Skin of body (tissue), 2 donors: ENCODE data around the gene NPB. TPM values are rescaled to one million over a fixed set of nuclear protein-coding genes. Genes with fewer than 3 reads are reported as not detected.

Source experiments
- DNase-seq: peaks from one replicate; lab custom pipeline; 2025; lab: John Stamatoyannopoulos, UW
- total RNA-seq: library from RNA; depleted of rRNA; stranded (reverse); fragments of >200 nt; gene quantifications from one replicate; pipeline ENCODE4 v1.2.3, GENCODE V29; 2014

The NPB gene
- total RNA-seq, 1 donor from 2014 or later, result 0.59 TPM

DNA sequence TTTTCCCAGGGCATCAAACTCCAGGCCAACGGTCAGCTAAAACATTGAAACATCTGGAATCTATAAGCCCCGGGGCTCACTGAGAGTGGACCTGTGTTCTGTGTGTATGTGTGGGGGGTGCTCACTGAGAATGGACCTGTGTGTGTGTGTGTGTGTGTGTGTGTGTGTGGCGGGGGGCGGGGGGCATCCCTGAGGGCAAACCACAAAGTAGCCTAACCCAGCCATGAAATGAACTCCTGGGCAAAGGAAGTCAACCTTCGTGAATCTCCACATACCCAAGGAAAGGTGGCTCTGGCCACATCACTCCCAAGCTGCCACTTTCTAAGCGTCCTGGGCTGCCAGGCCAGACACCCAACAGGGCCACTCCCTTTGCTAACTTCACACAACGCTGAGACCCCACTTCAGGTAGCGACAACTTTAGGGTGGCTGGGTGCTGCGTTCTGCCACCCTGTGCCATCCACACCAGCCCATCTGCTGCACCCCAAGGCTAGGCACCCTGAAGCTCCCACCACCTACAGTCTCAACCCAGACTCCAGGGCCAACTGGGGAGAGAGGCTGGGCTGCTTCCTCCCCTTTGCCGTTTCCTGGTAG, 23.9 kb downstream of the NPB start:
- DNase-seq, result no peak

DNA sequence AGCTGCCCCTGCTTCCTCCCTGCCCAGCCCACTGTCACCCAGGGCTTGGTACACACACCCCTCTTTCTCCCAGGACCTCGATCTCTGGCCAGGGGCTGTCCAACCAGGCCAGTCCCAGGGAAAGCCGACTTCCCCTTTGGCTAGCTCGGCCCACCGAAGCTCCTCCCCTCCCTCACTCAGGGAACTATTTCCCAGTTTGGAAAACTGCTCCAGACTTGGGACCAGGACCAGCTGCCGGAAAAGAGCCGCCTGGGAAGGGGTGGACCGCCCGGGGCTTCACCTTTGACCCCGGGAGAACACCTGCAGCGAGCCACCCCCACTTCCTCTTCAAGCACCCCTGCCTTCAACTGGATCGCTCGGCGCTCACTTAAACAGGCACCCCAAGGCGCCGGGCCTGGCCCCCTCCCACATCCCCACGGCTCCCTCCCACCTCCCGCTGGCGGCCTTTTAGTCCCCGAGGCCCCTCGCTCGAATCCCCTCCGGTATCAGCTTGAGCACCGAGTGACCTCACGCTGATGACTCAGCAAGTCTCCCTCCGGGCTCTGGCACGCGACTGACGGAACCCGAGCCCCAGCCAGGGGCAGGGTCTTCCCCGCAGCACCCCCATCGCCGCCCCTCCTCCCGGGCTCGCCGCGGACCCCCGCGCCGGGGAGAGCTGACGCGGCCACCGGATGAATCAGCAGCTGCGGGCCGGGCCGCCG, 24.6 kb downstream of the NPB start:
- no peak for DNase-seq

DNA sequence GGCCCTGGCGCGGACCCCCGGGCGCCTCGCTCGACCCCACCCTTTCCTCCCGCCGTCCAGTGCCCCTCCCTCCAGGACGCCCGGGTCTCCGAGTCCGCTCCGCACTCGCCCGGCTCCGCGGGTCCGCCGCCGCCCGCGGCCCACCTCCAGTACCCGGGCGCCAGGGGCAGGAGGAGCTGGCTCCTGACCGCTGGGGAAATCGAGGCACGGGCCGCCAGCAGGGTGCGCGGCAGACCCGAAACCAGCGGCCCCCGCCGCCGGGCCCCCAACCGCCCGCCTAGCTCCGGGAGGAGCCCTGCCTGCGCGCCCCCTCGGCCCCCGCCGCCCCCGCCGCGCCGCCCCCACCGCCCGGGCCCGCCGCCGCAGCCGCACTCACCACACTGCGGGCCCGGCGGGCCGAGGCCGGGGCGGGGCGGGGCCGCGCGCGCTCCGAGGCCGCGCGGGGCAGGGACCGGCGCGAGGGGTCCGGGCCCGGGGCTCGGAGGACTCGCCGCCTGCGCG, 25.2 kb downstream of the NPB start:
- DNase-seq, result no peak

- DNase-seq, result peak; percentile 93
These were observed 25.9 kb downstream of the NPB start, which contains the start of gene MAFG for GRCh38 chr17:81927653-81928543. Gene MAFG, minus strand, starts transcription at chr17:81927735. Its CDS starts 4,550 bp downstream, at chr17:81923185.

DNA sequence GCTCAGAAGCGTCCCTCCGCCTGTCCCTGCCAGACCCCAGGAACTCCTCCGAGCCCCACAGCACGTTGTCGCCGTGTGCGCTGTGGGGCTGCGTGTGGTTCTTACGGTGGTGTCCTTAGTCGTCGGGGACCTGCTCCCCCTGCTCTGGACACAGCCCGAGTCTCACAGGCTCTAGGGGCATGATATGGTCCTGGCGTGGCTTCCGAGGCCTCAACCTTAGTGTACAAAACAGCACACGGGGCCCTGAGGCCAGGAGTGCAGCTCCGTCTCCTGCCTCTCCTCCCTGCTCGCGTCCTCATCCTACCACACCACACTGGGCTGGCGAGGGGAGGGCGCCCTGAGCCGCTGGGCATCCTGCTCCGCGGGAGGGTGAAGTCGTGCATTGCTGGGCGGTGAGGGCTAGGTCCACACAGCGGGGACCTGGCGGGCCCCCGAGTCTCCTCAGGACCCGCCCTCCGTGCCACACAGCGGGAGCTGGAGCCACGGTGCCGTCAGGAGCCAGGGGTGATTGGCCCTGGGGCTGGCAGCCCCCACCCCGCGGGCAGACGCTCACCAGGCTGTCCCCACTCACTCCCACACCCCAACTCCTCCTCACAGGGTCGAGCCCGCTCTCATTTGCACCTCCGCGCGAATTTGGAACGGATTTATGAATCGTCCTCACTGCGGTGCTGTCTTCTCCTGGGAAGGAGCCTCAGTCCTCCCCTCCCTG, 26.7 kb downstream of the NPB start:
- DNase-seq, result no peak

GRCh38 chr17:81929253-81930141, 27.5 kb downstream of the NPB start:
- DNase-seq, result no peak

DNA sequence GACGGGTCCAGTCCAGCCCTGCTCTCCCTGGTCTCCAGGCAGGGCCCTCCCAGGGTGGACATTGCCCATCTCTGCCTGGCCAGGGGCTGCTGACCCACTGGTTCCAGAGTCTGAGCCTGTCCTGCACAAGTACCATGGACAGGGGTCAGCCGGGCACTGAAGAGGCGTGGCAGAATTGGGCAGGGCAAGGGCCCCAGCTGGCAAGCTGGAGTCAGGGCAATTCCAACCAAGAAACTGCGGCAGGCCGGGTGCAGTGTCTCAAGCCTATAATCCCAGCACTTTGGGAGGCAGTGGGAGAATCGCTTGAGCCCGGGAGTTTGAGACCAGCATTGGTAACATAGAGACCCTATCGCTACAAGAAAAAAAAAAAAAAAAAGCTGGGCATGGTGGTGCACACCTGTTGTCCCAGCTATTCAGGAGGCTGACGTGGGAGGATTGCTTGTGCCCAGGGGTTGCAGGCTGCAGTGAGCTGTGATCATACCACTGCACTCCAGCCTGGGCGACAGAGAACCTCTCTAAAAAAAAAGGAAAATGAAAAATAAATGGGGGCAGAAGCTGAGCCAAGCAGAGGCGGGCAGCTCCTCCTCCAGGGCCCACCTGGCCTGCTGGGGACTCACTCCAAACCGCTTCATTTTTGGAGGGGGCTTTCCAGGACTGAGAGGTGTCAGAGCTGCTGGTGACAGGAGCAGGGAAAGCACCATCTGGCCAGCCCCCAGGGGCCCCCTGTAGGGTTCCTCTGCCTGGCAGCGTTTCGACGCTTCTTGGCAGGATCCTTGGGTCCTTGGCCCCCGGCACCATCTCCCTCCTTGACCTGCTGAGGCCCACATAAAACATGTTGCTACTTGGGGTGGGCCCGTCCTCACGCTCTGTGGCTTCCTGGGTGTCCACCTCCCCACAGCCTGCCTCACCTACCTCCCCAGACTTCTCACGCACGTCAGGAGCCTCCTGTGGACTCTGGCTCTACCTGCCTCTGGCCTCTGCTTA, 28.4 kb downstream of the NPB start:
- no peak for DNase-seq

DNA sequence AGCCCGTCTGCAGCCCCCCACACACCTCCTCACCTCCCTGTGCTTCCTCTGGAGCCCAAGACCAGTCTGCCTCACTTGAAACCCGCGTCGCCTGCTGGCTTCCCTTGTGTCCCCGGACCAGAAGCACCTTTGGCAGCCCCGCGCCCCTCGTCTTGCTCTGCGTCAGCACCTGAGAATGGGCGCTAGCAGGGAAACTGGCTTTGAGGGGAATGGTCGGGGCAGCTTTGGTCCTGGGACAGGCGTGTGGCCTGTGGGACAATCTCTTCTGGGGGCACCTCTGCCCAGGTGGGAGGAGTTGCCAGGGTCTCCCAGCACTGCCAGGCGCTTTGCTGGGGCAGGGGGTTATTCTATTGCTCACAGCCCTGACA, 29.1 kb downstream of the NPB start:
- DNase-seq, result no peak

GRCh38 chr17:81931557-81932332, 29.7 kb downstream of the NPB start:
- no peak for DNase-seq

GRCh38 chr17:81932333-81932983, 30.4 kb downstream of the NPB start:
- DNase-seq, result no peak

DNA sequence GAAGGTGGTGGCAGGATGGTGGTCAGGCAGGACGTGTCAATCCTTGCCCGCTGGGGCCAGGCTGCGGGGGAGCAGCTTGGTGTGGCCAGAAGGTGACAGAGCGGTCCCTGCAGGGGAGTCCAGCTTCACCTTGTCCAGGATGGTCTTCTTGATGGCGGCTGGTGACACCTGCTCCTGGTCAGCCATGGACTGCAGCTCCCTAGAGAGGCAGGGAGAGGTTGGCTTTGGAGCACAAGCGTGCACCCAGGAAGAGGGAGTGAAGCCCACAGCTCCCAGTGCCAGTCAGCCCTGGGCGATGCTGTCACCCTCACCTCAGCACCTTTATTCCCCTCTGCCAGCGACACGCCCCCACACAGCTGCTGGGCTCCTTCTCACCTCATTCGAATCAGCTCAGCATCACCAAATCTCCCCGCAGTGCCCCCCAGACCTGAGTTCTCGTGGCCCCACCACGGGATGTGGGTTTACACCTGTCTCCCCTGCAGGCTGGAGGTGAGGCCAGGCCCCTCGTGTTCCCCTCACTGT, 31.2 kb downstream of the NPB start:
- no peak for DNase-seq

- DNase-seq, result no peak
These were observed 32.2 kb downstream of the NPB start for GRCh38 chr17:81934098-81934757.

DNA sequence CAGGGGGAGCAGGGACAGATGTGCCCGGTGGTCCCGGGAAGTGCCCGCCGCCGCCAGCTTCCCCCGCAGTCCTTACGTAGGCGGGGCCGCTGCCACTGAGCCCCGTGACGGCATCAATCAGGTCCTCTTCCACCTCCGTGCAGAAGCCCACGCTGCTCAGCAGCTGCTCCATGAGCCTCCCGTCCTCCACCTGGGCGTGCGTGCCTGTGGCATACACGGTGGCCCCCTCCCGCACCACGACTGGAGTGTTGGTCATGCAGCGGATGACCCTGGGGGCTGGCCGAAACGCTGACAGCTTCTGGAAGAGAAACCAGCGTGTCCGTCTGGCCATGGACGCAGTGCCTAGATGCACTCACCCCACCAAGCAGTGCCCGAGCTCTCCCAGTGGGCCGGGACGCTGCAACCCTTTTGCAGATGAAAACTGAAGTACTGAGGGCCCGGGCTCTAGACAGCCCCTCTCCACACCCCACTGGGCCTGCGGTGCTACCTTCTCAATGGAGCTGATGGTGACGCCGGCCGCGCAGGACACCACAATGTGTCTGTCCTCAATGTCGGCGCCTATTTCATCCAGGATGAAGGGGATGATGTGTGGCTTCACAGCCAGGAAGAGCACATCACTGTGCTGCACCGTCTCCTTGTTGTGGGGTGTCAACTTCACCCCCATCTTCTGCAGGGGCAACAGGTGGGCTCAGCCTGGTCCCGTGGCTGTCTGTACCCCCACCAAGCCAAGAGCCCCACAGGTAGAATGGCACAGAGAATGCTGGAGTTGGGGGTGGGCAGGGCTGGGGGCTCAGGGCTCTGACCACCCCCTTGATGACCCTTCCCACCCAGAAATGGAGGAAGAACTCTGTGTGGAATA, 33.0 kb downstream of the NPB start:
- DNase-seq, result no peak

- DNase-seq, result no peak
These were observed 33.7 kb downstream of the NPB start for GRCh38 chr17:81935709-81936084.

- DNase-seq, result no peak
These were observed 37.2 kb downstream of the NPB start for GRCh38 chr17:81939218-81939617.

DNA sequence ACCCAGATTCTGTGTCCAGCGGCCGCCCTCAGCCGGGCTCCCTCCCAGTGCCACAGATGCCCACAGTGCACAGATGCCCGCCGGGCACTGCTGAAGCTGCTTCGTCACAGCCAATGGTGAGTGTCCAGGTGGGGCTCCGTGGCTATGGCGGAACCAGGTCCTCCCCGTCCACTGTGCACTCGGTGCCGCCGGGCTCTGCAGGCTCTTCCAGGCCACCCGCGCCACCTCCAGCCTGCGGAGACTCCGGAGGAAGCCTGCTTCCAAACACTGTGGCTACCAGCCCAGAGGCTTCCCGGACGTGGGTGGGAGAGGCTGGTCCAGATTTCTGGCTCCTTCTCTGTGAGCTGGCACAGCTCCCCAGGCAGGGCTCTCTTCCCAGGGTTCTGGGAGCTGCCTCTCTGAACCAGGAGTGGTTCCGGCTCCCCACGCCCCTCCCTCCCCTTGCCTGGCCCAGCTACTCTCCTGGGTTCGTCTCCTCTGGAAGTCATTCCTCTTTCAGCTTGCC, 37.9 kb downstream of the NPB start:
- DNase-seq, result no peak
